ENCODE results near the gene TNFAIP2.
"Not testable (repeated sequence)": the region's sequence is repeated elsewhere in the genome, so short reads cannot be mapped to it uniquely, and the experiment has no call there.

TNFAIP2 gene

DNA sequence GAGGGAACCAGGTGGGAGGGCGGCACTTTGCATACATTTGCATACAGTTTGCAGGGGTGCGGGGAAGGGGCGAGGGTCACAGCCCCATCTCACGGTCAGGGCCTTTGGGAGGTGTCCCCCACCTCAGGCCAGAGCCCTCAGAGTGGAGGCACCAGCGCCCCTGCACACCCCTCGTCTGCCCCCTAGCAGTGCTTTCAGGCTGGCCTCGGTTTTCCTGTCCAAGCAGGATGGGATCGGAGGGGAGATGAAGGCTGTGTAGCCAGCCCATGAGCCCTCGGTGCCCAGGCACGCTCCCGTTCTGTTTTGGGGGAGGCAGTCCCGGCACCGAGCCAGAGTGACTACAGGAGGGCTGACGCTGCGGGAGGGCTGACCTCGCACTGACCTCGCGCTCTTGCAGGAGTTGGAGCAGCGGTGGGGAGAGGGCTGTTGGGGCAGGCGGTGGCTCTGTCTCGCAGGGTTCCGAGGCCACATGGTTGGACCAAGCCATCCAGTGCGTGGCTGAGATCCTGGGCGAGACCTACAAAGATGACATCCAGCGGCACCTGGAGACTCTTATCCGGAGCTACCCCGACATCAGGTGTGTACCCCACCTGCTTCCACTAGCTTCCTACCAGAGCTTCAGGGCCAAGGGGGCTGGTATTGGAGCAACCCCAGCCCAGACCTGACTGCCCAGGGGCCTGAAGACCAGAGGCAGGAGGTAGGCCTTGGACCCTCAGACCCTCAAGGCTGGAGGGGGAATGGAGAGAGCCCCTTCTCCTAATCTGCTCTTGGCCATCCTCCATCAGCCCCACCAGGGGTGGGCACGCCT, 15.1 kb upstream of the TNFAIP2 start:
- no peak for DNase-seq

DNA sequence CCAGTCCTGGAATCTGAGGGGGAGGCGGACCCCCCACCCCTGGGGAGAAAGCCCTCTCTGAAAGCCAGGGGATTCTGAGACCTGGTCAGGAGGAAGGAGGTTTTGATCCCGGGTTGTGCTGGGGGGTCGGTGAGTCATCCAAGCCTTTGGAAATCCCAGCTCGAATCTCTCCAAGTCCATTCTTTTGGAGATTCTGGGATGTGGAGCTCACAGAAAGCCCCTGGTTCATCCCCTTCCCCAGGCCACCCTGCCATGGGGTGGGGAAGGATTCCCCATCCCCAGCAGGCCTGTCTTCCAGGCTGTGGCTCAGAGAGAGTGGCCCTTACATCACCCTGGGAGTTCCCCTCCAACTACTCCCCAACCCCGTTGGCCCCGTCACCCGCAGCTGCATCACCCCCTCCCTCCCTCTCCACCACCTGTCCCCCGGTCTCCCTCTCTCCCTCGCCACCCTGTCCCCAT, 14.5 kb upstream of the TNFAIP2 start:
- DNase-seq = peak; percentile 63

DNA sequence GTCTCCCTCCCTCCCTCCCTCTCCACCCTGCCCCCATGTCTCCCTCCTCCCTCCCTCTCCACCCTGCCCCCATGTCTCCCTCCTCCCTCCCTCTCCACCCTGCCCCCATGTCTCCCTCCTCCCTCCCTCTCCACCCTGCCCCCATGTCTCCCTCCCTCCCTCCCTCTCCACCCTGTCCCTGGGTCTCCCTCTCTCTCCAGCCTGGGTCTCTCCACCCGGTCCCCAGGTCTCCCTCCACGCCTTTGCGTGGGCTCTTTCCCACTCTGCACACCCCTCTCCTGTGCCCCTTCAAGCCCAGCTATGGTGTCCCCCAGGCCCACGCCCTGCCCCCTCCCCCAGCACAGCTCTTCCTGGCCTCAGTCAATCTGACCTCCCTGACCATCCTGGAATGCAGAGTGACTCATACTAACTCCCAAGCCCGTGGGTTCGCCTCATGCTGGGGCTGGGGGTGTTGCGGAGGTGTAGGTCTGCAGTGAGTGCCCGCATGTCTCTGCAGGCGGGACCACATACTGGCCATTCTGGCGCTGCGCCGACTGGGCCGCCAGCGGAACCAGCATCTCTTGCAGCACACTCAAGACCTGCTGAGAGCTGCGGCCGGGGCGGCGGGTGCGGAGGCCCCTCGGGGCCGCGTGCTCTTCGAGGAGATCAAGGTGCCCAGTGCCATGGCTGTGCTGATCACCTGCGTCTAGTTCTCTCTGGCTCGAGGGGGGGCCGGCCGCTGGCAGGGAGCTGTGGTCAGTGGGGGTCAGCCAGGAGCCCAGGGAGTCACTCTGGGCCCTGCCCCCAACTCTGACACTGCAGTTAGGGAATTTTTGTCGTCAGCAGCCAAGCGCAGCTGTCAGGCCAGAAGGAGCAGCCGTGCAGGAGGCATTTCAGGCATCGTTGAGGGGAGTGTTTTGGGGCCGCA, 13.5 kb upstream of the TNFAIP2 start:
- DNase-seq = peak; percentile 75

DNA sequence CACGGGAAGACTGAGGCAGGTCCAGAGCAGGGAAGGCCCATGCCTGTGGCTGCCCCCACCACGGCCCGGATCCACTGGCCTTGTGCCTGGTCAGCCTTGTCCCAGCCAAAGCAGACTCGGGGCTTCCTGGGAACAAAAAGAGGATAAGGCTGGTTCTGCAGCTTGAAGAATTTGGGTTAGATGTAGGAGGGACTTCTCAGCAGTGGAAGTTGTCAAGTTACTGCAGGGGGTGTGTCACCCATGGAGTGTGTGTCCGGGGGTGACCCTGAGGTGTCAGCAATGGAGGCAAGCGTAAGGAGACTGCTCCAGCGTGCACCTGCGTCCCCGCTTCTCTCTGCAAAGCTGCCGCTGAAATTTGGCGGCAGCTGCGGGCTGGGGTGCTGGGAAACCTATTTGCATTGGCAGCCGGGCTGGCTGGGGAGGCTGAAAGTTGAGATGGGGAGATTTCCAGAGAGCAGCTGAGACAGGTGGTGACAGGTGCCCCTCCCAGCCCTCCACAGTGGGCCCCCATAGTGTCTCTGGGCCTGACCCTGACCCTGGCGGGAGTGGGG, 12.5 kb upstream of the TNFAIP2 start:
- DNase-seq = peak; percentile 85

DNA sequence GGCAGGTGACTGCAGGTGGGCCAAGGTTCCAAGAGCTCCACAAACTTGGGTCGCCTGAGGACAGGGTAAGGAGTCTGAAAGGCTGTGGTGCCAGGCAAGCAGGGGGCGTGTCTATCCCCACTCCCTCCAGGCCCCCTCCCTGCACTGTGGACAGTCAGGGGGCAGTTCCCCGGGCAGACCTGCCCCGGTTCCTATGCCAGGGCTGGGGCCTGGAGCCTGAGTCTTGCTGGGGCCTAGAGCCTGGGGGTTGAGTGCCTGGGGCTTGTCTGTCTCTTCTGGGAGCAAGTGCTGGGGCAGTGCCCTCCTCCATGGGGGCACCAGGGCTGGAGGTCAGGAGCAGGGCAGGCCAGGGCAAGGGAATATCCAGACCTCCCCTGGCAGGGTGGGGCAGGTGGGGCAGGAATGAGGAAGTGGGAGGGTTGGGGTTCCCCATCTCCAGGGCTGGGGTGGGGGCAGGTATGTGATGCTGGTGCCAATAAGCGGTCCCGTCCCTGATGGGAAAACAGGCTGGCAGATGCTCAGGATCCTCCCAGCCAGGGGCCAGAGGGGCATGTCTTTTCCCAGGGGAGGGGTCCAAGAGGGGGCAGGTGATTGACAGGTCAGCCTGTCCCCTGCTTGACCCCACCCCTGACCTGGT, 11.9 kb upstream of the TNFAIP2 start:
- DNase-seq = peak; percentile 77

DNA sequence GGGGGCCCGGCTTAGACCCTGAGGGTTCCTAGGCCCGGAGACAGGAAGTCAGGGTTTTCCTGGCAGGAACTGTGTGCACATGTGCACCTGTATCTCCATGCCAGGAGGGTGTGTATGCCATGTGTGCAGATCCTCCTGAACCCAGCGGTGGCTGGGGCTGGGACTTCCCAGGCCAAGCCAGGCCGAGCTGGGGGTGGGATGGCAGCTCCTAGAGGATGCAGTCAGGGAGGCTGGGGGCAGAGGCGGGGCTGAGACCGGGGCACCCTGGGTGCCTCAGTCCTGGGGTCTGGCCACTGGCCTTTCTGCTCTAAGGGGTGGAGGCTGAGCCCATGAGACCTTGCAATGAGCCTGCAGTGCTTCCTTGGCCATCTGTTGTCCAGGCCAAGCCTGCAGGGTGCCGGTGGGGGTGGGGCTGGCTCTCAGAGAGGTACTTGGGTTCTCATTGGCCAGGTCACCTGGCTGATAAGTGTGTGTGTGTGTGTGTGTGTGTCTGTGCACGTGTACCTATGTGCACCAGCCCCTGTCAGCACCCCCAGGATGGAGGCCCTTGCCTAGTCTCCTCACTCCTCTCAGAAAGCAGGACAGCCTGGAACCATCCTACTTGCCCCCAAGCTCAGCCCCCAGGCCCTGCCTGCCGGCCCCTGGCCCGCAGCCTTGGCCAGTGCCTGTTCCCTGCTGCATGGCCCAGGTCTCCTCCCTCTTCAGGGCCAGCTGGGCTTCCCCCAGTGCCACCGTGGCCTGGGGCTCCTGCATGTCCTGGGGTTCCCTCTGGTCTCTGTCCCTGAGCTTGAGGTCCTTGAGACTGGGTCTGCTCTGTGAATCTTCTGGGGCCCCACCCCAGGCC, 10.6 kb upstream of the TNFAIP2 start:
- DNase-seq = peak; percentile 64

DNA sequence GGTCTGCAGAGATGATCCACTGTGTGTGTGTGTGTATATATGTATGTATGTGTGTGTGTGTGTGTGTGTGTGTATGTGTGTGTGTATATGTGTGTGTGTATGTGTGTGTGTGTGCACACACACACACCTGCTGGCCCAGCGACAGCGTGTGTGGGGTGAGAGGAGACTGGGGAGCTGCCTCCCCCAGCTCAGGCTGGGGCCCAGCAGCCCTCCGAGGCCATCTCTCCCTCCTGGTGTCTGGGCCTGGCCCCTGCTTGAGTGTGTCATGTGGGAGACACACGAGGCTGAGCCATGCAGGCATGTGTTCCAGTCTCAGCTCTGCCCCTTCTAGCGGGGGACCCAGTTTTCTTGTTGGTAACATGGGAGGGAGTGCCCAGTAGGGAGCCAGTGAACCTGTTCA, 10.0 kb upstream of the TNFAIP2 start:
- no peak for DNase-seq

DNA sequence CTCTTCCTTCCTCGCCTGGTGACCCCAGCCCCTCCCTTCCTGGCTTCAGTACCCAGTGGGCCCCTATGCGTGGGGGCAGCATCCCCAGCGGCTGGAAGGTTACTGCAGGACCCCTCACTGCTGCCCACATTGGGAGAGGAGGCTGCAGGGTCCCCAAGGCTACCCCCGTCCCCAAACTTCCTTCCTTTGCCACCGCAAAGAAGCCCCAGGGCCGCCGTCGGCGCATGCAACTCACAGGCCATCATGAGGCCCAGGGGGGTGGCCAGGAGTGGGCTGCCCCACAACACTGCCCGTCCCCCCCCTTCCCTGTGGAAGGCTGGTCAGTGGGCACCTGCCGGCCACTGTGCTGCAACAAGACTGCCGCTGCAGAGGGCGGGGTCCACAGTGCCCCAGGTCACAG, 9.5 kb upstream of the TNFAIP2 start:
- no peak for DNase-seq

DNA sequence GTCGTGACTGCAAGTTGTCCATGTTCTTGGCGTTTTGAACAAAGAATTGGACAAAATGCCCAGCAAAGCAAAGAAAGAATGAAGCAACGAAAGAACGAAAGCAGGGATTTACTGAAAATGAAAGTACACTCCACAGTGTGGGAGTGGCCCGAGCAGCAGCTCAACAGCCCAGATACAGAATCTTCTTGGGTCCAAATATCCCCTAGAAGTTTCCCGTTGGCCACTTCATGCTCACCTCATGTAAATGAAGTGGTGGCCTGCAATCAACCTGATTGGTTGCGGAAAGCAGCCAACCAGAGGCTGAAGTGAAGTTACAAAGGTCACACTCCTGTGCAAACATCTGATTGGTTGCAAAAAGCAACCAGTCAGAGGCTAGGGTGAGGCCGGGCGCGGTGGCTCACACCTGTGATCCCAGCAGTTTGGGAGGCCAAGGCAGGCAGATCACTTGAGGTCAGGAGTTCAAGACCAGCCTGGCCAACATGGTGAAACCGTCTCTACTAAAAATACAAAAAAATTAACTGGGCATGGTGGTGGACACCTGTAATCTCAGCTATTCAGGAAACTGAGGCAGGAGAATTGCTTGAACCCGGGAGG, 8.1 kb upstream of the TNFAIP2 start:
- not testable (repeated sequence) for DNase-seq

DNA sequence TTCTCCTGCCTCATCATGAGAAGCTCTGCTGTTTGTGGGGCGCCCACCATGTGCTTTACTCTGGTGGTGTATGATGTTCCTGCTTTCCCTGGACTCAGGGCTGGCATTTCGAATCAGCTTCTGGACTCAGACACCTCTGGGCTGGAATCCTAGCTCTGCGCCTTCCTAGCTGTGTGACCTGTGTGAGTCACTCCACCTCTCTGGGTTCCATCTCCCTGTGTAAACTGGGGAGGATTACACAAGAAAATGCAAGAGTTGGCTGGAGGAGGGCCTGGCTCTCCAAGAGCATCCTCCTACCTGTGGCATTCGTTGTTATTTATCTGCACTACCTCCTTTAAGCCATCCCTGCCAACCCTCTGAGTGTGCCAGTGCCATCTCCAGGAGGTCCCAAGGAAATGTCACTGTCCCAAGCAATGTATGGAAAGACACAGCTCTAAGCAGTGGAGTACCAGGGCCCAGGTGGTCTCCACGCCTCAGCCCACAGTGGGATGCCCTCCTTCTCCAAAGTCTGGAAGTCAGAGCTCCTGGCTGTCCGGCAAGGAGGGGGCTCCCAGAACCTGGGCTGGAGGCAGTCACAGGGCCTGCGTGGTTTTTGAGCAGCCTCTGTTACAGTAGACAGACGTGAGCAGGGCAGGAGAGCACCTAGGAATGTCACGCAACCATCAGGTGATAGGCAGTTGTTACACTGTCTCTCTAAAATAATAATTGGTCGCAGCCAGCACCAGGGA, 7.3 kb upstream of the TNFAIP2 start:
- no peak for DNase-seq

DNA sequence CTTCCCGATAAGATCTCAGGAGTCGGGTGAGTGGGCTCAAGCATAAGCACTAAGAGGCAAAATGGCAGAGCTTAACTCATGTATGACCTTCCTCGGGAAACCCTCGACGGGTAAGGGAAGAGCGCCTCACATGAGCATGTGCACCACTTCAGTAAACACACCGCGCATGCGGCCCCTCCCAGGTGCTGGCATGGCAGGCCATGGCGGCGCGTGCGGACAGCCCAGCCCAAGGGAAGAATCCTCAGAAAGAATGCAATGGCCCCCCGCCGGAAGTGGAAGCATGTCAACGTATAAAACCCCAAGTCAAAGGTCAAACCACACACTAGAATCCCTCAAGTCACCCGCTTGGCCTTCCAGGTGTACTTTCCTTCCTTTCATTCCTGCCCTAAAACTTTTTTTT, 6.6 kb upstream of the TNFAIP2 start:
- no peak for DNase-seq

DNA sequence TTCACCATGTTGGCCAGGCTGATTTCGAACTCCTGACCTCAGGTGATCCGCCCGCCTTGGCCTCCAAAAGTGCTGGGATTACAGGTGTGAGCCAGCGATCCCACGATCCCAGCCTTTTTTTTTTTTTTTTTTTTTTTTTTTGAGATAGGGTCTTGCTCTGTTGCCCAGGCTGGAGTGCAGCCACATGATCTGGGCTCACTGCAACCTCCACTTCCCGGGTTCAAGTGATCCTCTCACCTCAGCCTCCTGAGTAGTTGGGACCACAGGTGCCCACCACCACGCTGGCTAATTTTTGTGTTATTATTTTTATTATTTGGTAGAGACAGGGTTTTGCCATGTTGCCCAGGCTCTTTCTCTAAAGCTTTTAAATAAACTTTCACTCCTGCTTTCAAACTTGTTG, 5.8 kb upstream of the TNFAIP2 start:
- DNase-seq = not testable (repeated sequence)

DNA sequence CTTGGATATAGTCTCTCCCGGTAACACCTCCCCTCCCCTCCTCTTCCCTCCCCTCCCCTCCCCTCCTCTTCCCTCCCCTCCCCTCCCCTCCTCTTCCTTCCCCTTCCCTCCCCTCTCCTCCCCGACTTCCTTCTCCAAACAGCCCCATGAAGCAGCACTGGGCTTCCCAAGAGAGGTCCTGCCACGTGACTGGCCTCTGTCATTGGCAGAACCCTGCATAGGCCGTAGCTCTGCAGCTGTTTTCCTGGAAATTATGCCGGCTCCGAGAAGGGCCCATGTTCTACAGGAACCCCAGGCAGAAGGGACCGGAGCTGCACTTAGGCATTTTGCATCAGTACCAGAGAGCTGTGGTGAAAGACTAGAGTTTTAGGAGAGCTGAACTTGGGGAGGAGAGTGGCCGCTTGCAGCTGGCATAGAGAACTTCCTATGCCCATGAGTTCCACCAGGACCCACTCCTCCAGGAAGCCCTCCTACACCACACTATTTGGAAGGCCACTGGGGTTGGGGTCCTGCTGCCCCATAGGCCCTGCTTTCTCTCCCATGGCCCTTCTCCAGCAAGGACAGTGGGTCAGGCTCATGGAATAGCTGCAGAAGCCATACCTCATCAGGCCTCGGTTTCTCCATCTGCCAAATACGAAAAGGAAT, 5.1 kb upstream of the TNFAIP2 start:
- no peak for DNase-seq

DNA sequence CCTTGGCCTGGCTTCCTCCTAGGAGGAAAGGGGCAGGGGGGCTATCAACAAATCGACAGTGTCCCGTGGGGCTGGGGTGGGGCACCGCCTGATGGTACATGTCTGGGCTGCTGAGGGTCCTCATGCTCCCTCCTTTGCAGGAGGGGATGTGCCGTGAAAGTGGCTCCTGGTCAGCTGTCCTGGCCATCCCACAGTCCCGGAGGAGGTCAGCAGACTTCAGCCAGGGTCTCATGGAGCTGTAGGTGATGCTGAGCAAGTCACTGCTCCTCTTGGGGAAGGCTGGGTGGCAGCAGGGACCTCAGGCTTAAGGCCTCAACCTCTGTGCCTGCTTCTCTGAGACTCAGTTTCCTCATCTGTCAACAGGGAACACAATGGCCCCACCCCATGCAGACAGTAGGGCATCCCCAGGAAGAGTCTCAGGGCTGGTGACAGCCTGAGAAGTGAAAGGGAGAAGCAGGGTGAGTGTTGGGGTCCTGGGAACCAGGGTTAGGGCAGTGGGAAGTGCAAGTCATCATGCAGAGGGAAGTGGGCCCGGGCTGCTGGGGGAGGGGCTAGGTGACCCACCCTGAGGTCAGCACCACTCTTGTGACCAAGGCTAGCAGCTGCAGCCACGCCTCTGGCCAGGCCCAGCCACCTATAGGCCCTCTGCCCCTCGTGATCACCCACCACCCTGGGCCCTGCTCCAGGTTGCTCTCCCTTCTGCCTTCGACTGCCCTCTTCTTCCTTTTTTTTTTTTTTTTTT, 4.4 kb upstream of the TNFAIP2 start:
- DNase-seq = no peak

DNA sequence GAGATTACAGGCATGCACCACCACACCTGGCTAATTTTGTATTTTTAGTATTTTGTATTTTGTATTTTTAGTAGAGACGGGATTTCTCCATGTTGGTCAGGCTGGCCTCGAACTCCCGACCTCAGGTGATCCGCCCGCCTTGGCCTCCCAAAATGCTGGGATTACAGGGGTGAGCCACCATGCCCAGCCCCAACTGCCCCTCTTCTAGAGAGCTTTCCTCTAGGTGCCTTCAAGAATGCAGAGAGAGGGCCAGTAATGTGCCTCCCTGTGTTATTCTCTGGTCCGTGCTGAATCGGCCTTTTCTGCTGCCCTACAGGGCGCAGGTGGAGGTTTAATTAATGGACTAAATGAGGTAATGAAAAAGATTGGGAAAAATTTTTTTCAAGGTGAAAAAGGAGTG, 3.7 kb upstream of the TNFAIP2 start:
- not testable (repeated sequence) for DNase-seq

DNA sequence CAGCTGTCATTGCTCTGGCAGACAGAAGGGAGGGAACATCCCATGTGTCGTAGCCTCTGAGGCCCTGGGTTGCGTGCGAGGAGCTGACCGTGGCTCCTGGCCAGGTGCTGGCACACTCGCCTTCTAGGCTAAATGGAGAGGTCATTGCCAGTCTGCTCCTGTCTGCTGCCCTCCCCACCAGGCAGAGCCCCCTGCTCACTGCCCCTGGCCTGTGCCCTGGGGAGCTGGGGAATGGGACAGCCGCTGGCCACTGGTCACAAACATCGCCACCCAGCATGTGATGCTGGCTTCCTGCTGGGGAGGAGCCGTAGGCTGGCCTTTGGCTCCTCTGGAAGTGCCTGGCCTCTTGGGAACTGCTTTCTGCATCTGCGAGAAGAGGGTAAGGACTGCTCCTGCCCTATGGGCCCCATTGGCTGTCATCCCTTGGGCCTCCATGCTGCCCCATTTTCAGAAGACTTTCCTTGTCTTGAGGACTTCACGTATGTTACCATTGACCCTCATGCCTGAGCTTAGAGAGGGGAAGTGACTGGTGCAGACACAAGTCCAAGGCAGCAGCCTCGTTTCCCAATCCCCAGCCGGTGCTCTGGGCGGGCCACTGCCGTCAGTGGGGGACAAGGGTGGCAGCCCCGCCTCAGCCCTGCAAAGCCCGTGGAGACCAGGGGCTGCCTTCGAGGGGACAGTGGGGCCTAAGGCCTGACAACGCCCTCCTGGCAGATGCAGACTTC, 2.0 kb upstream of the TNFAIP2 start:
- no peak for DNase-seq

DNA sequence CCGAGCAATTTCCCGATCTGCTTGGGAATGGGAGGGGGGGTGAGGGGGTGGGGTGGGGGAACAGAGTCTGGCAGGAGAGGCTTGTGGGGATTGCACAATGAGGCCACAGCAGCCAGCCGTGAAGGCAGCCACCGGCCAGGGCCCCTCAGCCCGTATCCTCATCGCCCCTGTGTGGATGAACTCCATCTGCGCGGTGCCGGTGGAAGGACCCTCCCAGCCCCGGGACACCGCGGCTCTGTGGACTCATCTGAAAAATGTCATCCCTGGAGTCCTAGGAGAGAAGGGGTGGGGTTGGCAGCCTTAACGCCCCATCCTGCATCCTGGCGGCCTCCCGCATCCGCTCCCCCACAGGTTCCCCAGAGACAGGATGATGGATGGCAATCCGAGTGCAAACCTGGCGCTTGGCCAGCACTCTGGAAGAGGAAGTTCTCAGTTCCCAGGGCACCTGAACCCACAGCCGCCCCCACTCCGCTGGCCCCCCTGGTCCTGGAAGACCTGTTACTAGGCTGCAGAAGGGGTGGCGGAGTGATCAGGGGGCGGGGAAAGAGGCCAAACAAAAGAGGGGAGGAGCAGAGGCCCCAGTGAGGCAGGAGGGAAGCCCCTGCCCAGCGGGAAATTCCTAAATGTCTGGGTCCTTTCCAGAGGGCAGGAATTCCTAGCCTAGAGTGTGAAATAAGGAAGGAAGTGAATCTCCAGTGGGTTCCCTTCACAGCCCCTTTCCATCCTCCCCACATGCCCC, 1.2 kb upstream of the TNFAIP2 start:
- peak; percentile 97 for DNase-seq

DNA sequence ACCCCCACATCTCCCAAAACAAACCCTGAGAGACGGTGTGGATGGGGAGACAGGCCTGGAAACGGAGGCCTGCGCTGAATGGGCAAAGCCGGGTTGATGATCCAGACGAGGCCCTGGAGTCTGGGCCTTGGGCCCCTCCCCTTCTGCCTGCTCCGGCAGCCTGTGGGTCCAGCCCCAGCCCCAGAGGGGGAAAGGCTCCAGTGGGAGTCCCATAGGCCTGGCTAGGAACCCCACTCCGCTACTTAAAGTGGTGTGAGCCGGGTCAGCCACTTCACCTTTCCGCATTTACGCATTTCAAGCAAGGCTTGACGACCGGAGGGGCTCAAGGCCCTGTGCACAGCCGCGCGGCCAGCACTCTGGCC, 695 bp upstream of the TNFAIP2 start:
- DNase-seq = no peak
